Left renal cortex interstitium (tissue), 4 donors: ENCODE data around the gene TSPAN16. TPM values are rescaled to one million over a fixed set of nuclear protein-coding genes. Genes with fewer than 3 reads are reported as not detected.

Experiments
- DNase-seq, 4 donors: peaks; one replicate each; pipeline ENCODE4 v3.0.0-alpha.2; 2013; ENCODE audit warnings: low read depth in 4 of 4, low spot score in 2 of 4, missing footprints in 1 of 4
- polyA plus RNA-seq, 4 donors: library from polyadenylated mRNA; unstranded; fragments of 120-200 nt; gene quantifications; one replicate each; pipeline ENCODE4 v1.2.1, GENCODE V29; 2013; ENCODE audit not compliant: insufficient read length in 4 of 4

Gene TSPAN16
- under 1 TPM in 2 of 4 donors, not detected in 2; 0.09 to 0.36 TPM for polyA plus RNA-seq

- DNase-seq = no peak
These were observed at the start of gene TSPAN16 for GRCh38 chr19:11295665-11296245. TSS of gene TSPAN16 (plus strand) at chr19:11296160. CDS start at chr19:11296298, 138 bp downstream.

DNA sequence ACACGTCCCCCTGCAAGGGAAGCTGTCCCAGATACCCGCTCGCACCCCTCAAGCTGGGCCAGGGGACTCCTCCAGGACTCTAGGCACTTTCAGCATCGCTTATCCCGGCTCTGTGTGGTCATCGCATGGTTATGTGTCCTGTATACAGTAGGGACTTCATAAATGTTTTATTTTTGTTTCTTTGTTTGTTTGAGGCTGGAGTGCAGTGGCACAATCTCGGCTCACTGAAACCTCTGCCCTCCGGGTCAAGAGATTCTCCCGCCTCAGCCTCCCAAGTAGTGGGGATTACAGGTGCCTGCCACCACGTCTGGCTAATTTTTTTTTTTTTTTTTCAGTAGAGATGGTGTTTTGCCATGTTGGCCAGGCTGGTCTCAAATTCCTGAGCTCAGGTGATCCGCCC, 49.0 kb upstream of the TSPAN16 start:
- DNase-seq = no peak

- no peak for DNase-seq
These were observed 48.6 kb upstream of the TSPAN16 start for GRCh38 chr19:11247391-11247790.

- DNase-seq = no peak
These were observed 48.0 kb upstream of the TSPAN16 start for GRCh38 chr19:11247934-11248333.

- DNase-seq = no peak
These were observed 47.1 kb upstream of the TSPAN16 start for GRCh38 chr19:11248852-11249251.

DNA sequence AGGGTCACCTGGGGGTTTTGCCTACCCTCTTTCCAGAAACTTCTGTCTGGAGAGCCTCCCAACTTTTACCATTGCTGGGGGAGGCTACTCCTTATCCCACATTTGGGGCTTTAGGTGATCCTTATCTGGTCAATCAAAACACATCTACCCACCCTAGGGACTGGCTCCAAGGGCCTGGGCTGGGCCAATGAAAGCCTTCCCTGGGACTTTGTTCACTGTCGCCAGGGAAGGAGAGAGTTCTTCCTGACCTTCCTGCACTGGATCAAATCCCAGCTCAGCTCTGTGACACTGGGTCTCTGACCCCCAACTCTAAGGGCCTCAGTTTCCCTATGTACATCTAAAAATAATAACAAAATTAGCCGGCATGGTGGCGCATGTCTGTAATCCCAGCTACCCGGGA, 44.7 kb upstream of the TSPAN16 start:
- DNase-seq = no peak

DNA sequence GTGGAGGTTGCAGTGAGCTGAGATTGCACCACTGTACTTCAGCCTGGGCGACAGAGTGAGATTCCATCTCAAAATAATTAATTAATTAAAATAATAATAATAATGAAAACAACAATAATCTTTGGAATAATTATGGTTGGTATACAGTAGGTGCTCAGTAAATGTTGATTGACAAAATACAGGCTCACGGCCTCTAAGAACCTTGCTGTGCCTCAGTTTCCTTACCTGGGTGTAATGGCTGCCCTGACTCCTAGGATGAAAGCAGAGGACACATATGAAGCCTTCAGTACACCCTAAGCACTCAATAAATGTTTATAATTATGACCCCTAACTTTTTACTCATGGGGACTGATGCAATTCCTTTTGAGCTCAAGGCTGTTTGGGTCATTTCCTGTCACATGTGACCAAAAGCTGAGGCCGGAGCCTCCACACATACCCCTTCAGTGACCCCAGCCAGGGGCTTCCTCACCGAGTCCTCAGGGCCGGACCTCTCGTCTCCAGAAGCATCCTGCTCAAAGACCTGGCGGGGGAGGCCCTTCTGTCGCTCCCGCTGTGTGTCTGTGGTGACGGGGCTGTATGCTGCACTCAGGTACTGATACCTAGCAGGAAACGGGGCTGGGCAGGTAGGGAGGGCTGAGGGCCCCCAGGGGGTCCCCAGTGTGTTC, 44.2 kb upstream of the TSPAN16 start:
- no peak for DNase-seq

DNA sequence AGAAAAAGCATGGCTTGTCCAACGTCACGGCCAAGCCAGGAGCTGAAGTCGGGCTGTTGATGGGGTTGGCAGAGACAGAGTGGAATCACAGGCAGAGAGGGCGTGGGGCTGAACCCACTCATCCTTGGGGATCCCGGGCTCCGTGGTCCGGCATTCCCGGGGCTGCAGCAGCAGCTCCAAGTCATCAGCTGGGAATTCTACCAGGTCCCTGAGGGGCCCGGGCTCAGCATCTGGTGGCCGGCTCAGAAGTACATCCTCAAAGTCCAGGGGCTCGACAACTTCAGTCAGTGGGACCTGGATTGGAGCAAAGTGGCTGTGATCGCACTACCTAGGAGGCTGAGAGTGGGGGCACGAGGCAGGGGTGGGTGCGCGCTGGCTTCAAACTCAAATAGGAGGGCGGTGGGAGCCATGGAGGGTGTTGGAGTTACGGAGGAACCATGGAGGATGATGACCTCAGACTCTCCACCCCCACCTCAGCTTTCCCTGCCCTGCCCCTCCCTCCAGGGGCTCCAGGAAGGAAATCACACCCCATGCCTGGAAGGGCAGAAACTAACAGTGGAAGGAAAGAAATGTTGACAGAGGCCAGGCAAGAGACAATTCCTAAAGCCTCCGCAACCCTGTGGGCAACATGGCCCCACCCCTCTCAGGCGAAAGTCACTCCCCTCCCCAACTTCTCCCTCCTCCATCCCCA, 43.1 kb upstream of the TSPAN16 start:
- no peak for DNase-seq

DNA sequence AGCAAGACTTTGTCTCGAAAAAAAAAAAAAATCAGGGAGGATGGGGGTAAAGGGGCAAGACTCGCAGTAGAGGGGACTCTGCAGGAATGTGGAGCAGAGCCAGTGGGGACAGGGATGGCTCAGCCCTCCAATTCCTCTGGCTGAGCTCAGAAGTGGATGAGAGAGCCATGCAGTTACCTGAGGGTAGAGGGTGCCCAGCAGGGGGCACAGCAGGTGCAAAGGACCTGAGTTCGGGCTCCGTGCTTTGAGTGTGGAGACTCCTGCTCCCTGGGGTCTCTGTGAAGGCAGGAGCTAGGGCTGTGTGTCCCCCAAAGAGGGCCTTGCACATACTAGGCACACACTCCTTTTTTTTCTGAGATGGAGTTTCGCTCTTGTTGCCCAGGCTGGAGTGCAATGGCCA, 41.3 kb upstream of the TSPAN16 start:
- DNase-seq = no peak

DNA sequence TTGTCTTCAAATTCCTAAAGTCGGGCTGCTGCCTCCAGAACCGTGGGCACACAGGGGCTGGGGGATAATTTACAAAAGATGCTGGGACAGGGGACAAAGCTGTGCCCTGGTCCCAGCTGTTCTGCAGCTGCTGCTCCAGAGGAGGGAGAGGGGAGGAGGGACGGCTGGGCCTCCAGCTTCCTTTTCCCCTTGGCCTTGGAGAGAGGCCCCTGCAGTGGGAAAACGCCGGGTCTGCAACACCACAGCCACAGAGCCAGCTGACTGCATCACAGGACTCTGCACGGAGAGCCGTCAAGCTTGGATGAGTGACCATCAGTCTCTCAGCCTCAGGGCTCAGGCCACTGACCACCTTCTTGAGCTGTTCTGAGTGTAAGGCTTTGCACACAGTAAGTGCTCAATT, 39.8 kb upstream of the TSPAN16 start:
- DNase-seq = peak in 3 of 4 donors; percentile 44 to 65 (median 64)

GRCh38 chr19:11257846-11258380, 38.0 kb upstream of the TSPAN16 start:
- DNase-seq = no peak

- no peak for DNase-seq
These were observed 35.0 kb upstream of the TSPAN16 start for GRCh38 chr19:11260996-11261395.

GRCh38 chr19:11261431-11261970, 34.5 kb upstream of the TSPAN16 start:
- no peak for DNase-seq

GRCh38 chr19:11261971-11262839, 33.8 kb upstream of the TSPAN16 start, which contains the start of gene DOCK6:
TSS of gene DOCK6 (minus strand) at chr19:11262524. CDS start at chr19:11262440, 84 bp downstream.
- DNase-seq = no peak

DNA sequence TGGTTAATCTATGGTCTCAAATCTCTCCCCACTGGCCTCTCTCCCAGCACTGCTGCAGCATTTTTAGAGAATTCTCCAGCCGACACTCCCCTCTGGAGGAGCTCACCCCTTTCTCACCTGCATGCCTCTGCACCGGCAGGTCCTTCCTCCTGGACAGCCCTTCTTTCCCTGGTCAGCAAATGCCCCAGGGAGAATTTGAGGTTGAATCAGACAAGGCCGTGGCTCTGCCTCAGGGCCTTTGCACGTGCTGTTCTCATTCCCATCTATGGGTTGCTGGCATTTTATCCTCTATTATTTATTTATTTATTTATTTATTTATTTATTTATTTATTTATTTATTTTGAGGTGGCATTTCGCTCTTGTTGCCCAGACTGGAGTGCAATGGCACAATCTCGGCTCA, 32.2 kb upstream of the TSPAN16 start:
- DNase-seq = no peak

- DNase-seq = peak in 1 of 4 donors; percentile 54
These were observed 31.3 kb upstream of the TSPAN16 start for GRCh38 chr19:11264452-11265176.

DNA sequence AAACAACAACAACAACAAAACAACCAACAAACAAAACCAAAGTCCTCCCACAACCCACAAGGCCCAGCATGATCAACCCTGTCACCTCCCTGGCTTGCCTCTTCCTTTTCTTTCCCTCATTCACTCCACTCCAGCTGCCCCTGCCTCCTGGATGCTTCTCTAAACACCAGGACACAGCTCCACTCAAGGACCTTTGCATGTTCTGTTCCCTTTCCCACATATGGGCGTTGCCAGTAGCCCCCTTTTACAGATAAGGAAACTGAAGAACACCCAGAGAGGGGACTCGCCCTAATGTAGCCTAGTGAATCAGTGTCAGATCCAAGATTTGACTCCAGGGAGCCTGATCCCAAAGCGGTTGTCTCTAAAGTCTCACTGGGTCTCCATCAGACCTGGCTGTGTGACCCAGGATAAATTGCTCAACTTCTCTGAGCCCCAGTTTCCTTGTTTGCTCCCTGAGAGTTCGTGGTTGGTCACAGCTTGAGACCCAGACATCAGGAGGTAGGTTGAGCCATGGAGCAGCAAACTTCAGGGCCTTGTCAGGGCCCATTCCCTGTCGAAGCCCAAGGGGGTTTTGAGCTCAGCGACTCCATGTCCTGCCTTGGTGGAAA, 30.7 kb upstream of the TSPAN16 start:
- no peak for DNase-seq

DNA sequence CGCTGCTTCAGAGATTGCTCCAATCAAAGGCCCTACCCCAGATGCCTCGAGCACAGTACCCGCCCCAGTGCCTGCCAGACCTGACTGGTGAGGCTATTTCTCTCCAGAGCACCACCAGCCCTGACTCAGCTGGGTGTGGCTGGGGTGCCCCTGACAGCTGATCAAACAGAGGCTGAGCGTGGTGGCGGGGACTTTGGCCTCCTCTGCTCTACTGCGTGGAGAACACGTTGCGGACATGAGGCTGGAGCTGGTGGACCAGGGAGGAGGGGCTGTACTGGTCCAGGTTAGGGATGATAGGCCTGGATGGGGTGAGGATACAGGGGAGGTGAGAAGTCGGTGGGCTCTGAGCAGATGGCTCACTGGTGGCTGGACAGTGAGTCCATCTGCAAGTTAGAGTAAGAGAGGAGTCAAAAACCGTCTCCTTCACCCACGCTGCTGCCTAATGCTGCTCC, 30.1 kb upstream of the TSPAN16 start:
- no peak for DNase-seq
